Ecto neural progenitor cell (in vitro differentiated cells): Measurements from ENCODE around the gene TEDDM1.
"Not testable (repeated sequence)": the region's sequence is repeated elsewhere in the genome, so short reads cannot be mapped to it uniquely, and the experiment has no call there.

Experiments used
- DNase-seq: peaks from one replicate; pipeline ENCODE4 v3.0.0-alpha.2; 2018; ENCODE audit warnings: low spot score

TEDDM1 gene

GRCh38 chr1:182380199-182380598 lies 20.3 kb downstream of the TEDDM1 start:
- no peak for DNase-seq

DNA sequence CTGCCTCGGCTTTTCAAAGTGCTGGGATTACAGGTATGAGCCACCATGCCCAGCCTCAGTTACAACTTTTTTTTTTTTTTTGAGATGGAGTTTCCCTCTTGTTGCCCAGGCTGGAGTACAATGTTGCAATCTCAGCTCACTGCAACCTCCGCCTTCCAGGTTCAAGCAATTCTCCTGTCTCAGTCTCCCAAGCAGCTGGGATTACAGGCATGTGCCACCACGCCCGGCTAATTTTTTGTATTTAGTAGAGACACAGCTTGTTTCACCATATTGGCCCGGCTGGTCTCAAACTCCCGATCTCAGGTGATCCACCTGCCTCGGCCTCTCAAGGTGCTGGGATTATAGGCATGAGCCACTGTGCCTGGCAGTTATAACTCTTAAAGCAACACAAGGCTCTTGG lies 20.7 kb downstream of the TEDDM1 start:
- not testable (repeated sequence) for DNase-seq

DNA sequence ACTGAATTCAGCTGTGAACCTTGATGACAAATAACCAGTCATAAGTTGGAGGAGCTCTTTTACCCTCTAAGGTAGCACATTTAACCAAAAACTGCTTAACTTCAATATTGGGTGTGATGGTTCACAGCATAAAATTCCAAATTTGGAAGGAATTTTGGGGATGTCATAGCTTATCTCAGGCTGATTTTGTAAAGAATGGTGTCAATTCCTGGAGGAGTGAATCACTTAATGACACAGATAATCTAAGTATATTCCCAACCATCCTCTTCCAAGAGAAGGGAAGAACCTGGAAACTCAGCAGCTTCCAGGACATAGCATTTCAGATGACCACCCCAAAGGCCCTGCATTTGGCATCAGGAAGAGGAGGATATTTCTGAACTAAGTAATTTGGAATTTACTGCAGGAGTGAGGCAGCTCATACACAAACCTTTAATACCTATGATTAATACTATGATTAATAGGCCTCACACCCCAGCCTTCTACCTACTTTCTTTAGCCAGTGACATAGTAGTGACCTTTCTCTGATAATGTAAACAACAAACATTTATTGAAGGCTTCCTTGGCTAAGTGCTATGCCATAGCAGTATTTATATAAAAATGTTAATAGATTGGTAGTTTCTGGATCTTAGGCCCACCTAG lies 23.4 kb downstream of the TEDDM1 start:
- no peak for DNase-seq

GRCh38 chr1:182374101-182374834 lies 26.2 kb downstream of the TEDDM1 start:
- no peak for DNase-seq

GRCh38 chr1:182370532-182370931 lies 29.9 kb downstream of the TEDDM1 start:
- no peak for DNase-seq

GRCh38 chr1:182368903-182369302 lies 31.6 kb downstream of the TEDDM1 start:
- no peak for DNase-seq

- DNase-seq = no peak
These were observed 32.1 kb downstream of the TEDDM1 start for GRCh38 chr1:182368358-182368757.

DNA sequence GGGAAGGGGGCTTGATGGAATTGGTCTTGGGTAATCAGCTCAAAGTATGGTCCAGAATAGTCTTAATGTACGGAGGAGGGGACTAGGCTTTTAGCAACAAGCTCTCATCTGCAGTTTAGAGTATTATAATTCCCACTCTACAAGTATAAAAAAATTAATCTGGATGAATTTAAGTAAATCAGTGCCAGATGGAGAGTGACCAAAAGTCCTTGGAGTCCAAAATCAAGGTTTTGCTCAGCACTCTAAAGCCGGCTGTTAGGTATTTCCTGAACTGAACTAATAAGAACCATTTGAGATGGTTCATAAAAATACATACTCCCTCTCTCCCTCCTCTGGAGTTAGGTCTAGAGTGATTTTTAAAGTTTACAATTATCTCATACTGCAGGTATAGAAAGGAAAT lies 32.5 kb downstream of the TEDDM1 start:
- DNase-seq = no peak

GRCh38 chr1:182366596-182366995 lies 33.9 kb downstream of the TEDDM1 start:
- no peak for DNase-seq

GRCh38 chr1:182359645-182360044 lies 40.8 kb downstream of the TEDDM1 start:
- DNase-seq = peak; percentile 70

DNA sequence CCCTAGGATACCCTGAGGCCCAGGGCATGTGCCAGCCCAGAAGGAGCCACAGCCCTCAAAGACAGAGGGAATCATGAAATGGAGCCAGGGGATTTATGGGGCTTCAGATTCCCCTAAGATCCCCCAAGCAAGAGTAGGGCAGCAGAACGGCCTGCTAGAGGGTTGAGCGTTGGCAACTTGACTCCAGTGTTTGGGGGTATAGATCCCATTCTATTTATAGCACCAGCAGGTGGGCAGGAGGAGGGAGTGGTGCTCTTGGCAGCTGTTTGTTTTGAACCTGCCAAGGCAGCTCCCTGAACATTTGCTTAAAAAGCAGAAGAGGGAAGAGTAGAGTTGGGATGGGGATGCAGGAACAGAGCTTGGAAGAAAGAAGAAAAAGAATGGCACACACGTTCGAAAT lies 42.6 kb downstream of the TEDDM1 start:
- DNase-seq = no peak

- DNase-seq = no peak
These were observed 43.3 kb downstream of the TEDDM1 start for GRCh38 chr1:182357171-182357570.

DNA sequence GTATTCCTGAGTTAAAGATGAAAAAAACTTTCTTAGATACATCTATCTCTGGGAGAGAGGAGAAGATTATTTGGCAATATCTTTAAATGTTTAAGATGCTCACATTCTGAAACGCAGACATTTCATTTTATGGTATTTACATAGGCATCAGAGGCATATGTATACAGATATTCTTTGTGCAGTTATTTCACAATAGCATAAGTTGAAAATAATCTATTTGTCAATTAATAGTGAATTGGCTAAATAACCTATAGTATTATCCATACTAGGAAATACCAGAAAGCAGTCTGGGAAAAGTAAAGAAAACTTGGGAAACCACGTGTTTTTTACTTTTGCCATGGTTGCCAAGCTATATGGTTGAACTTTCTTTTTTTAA lies 44.8 kb downstream of the TEDDM1 start:
- no peak for DNase-seq

GRCh38 chr1:182351790-182352364 lies 48.6 kb downstream of the TEDDM1 start:
- no peak for DNase-seq

GRCh38 chr1:182350839-182351238 lies 49.6 kb downstream of the TEDDM1 start:
- no peak for DNase-seq

- no peak for DNase-seq
These were observed 51.3 kb downstream of the TEDDM1 start for GRCh38 chr1:182348961-182349747.
